NT2/D1 (cell line): ENCODE measurements around the gene LYAR.

Experiments
- SUZ12 ChIP-seq: IDR thresholded peaks from 2 replicates; pipeline ENCODE4 v1.6.1; 2011; ENCODE audit not compliant: insufficient read length, insufficient read depth; ENCODE audit errors: extremely low read depth
- ZNF274 ChIP-seq: IDR thresholded peaks from 2 replicates; pipeline ENCODE4 v1.6.1; 2011; ENCODE audit warnings: mild to moderate bottlenecking, low read depth, low read length

- TF ChIP-seq ZNF274, result no peak
- TF ChIP-seq SUZ12, result no peak
Measured at GRCh38 chr4:4227510-4228355, 62.2 kb downstream of the LYAR start.
